SU-DHL-6 (cell line): Measurements from ENCODE around the gene PNMA1.

ENCODE experiments used
- CTCF ChIP-seq: fragments of 200-600 bp; sonication (generic); IDR thresholded peaks from one replicate; pipeline ENCODE4 v1.5.1; 2017; ENCODE audit warnings: antibody characterized with exemption, mild to moderate bottlenecking, low read length, moderate library complexity; ENCODE audit not compliant: insufficient read depth, poor library complexity, severe bottlenecking
- EZH2phosphoT487 ChIP-seq: fragments of 200-600 bp; sonication (generic), shearing (Covaris generic); conservative IDR thresholded peaks from 2 replicates; pipeline ENCODE4 v1.6.1; 2018; ENCODE audit warnings: mild to moderate bottlenecking, antibody characterized with exemption, low read length, moderate library complexity, mixed read lengths

DNA sequence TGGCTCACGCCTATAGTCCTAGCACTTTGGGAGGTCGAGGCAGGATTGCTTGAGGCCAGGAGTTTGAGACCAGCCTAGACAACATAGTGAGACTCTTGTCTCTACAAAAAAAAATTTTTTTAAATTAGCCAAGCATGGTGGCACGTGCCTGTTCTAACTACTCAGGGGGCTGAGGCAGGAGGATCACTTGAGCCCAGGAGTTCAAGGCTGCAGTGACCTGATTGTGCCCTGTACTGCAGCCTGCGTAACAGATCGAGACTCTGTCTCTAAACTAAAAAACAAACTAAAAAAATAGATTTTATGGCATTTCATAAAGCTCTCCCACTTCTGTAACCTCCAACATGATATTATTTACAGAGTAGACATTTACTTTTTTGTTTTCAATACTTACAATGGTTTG is 29.6 kb downstream of the PNMA1 start:
- TF ChIP-seq CTCF: no peak
- TF ChIP-seq EZH2phosphoT487: no peak
